Measurements from ENCODE around the gene ORM2. TPM values are rescaled to one million over a fixed set of nuclear protein-coding genes. Genes with fewer than 3 reads are reported as not detected.

Gene ORM2
- total and polyA plus RNA-seq, 2 experiments from 2014 or later: 0.76 TPM

- H3K4me1 ChIP-seq (ENCODE audit: insufficient read depth): peaks cover 7% of the 10 kb centered on the region
- H3K27ac ChIP-seq (ENCODE audit: low read depth): no peak overlapping the region
- no peak overlapping the region for H2AFZ ChIP-seq
- TF ChIP-seq CTCF (conservative IDR thresholded peaks at IDR 0.05; ENCODE audit: low read depth in 2 of 2) (no peak), CREB1 (CRISPR knock-in tag; IDR thresholded peaks at IDR 0.05; ENCODE audit: low read depth) (no peak), POLR2AphosphoS5 (IDR thresholded peaks at IDR 0.05; ENCODE audit: low read depth) (no peak), EZH2 (IDR thresholded peaks at IDR 0.05; ENCODE audit: low read depth, unreplicated experiment) (no peak), ZNF114 (CRISPR knock-in tag; IDR thresholded peaks at IDR 0.05) (no peak), EZH2phosphoT487 (IDR thresholded peaks at IDR 0.05; ENCODE audit: unreplicated experiment) (no peak), NANOG (IDR thresholded peaks at IDR 0.05; ENCODE audit: borderline replicate concordance) (no peak), ZNF331 (CRISPR knock-in tag; IDR thresholded peaks at IDR 0.05; ENCODE audit: low read depth) (no peak), ZNF462 (CRISPR knock-in tag; IDR thresholded peaks at IDR 0.05) (no peak), REST (IDR thresholded peaks at IDR 0.05; ENCODE audit: unreplicated experiment) (no peak), ETS1 (IDR thresholded peaks at IDR 0.05) (no peak), JUNB (IDR thresholded peaks at IDR 0.05; ENCODE audit: unreplicated experiment) (no peak), STAT1 (IDR thresholded peaks at IDR 0.05; ENCODE audit: unreplicated experiment) (no peak)
- peaks cover 23% of the 10 kb centered on the region for H3K4me1 Mint-ChIP-seq
- H3K36me3 Mint-ChIP-seq (ENCODE audit: low read depth): peaks cover 3% of the 10 kb centered on the region; the same call in 2 of the 3 replicates
- no peaks in the 10 kb centered on the region for H3K9me2 ChIP-seq (ENCODE audit: insufficient read depth)
- H3K4me2 ChIP-seq: no peak overlapping the region
- DNase-seq (ENCODE audit: low spot score) (no peak), ATAC-seq (no peak)
- no peaks in the 10 kb centered on the region for H3K36me3 ChIP-seq (ENCODE audit: insufficient read depth)
- H3K27me3 ChIP-seq (ENCODE audit: insufficient read depth): no peaks in the 10 kb centered on the region
- no peak overlapping the region for H3K4me3 Mint-ChIP-seq
- H3K79me2 ChIP-seq (replicated peaks; ENCODE audit: insufficient read depth): no peaks in the 10 kb centered on the region
- no peaks in the 10 kb centered on the region for H4K20me1 ChIP-seq (replicated peaks; ENCODE audit: insufficient read depth)
- no peaks in the 10 kb centered on the region for H3F3A ChIP-seq (replicated peaks; ENCODE audit: low read depth)
- no peak overlapping the region for H3K27ac Mint-ChIP-seq
- H3K27me3 Mint-ChIP-seq (ENCODE audit: insufficient read depth, low read depth, poor library complexity): no peaks in the 10 kb centered on the region
- no peak overlapping the region for H3K4me3 ChIP-seq
- H3K9me3 Mint-ChIP-seq: no peaks in the 10 kb centered on the region; the same call in 2 of the 3 replicates
Measured at GRCh38 chr9:114286146-114286679, 43.5 kb upstream of the ORM2 start.
